Measurements from ENCODE around the gene PDXK.

PDXK gene

GRCh38 chr21:43735236-43736091 lies 16.5 kb downstream of the PDXK start:
- Mint-ChIP-seq H3K4me1 (peaks cover 50% of the 10 kb centered on the region), H3K36me3 (ENCODE audit: low read depth) (no peaks in the 10 kb centered on the region), H3K4me3 (no peak overlapping the region), H3K27me3 (ENCODE audit: low read depth) (peaks cover 4% of the 10 kb centered on the region), H3K27ac (peak overlapping the region; percentile 68 to 70 (median 69)), H3K9me3 (no peaks in the 10 kb centered on the region)
- TF ChIP-seq CTCF (IDR thresholded peaks at IDR 0.05; ENCODE audit: unreplicated experiment in 3 of 3), result no peak

GRCh38 chr21:43736224-43736883 lies 17.4 kb downstream of the PDXK start:
- H3K4me1 Mint-ChIP-seq, result peaks cover 51% of the 10 kb centered on the region
- no peaks in the 10 kb centered on the region for H3K36me3 Mint-ChIP-seq (ENCODE audit: low read depth)
- peaks cover 4% of the 10 kb centered on the region for H3K27me3 Mint-ChIP-seq (ENCODE audit: low read depth)
- H3K4me3 Mint-ChIP-seq, result no peak overlapping the region
- no peak for TF ChIP-seq CTCF (IDR thresholded peaks at IDR 0.05; ENCODE audit: unreplicated experiment in 3 of 3)
- peak overlapping the region in 2 of 3 experiments; percentile 14 to 60 for H3K27ac Mint-ChIP-seq
- H3K9me3 Mint-ChIP-seq, result no peaks in the 10 kb centered on the region

GRCh38 chr21:43737158-43737950 lies 18.4 kb downstream of the PDXK start:
- no peak for TF ChIP-seq CTCF (IDR thresholded peaks at IDR 0.05; ENCODE audit: unreplicated experiment in 3 of 3)
- Mint-ChIP-seq H3K27me3 (ENCODE audit: low read depth) (peaks cover 4% of the 10 kb centered on the region), H3K9me3 (no peaks in the 10 kb centered on the region), H3K36me3 (ENCODE audit: low read depth) (no peaks in the 10 kb centered on the region), H3K4me1 (peaks cover 41% of the 10 kb centered on the region), H3K27ac (peak overlapping the region; percentile 94 to 98 (median 97)), H3K4me3 (no peak overlapping the region)

GRCh38 chr21:43739621-43740435 lies 20.9 kb downstream of the PDXK start:
- Mint-ChIP-seq H3K9me3 (no peaks in the 10 kb centered on the region), H3K36me3 (ENCODE audit: low read depth) (peaks cover 2% of the 10 kb centered on the region), H3K4me3 (peak overlapping the region; percentile 34 to 78 (median 72)), H3K27ac (peak overlapping the region; percentile 79 to 98 (median 97)), H3K27me3 (ENCODE audit: low read depth) (no peaks in the 10 kb centered on the region), H3K4me1 (peaks cover 25% of the 10 kb centered on the region)
- no peak for TF ChIP-seq CTCF (IDR thresholded peaks at IDR 0.05; ENCODE audit: unreplicated experiment in 3 of 3)

- Mint-ChIP-seq H3K27ac (peak overlapping the region; percentile 79 to 96 (median 95)), H3K4me3 (peak overlapping the region; percentile 72 to 79 (median 78)), H3K36me3 (ENCODE audit: low read depth) (peaks cover 9% of the 10 kb centered on the region), H3K4me1 (peaks cover 22% of the 10 kb centered on the region), H3K9me3 (no peaks in the 10 kb centered on the region), H3K27me3 (ENCODE audit: low read depth) (no peaks in the 10 kb centered on the region)
- TF ChIP-seq CTCF (IDR thresholded peaks at IDR 0.05; ENCODE audit: unreplicated experiment in 3 of 3), result no peak
Measured at GRCh38 chr21:43740497-43741156, 21.7 kb downstream of the PDXK start.

Data from nephron (organoid).